HUDEP-2 (cell line): ENCODE results near the gene SPOUT1.
A peak's percentile ranks its signal among the peaks of the same experiment; 100 is the strongest.
"Not testable (repeated sequence)": the region's sequence is repeated elsewhere in the genome, so short reads cannot be mapped to it uniquely, and the experiment has no call there.

Experiments
- DNase-seq, 76 experiments: peaks; one replicate each; lab custom pipeline; 2025; ENCODE audit not compliant: unreplicated experiment in 76 of 76; lab: John Stamatoyannopoulos, UW

The SPOUT1 gene

DNA sequence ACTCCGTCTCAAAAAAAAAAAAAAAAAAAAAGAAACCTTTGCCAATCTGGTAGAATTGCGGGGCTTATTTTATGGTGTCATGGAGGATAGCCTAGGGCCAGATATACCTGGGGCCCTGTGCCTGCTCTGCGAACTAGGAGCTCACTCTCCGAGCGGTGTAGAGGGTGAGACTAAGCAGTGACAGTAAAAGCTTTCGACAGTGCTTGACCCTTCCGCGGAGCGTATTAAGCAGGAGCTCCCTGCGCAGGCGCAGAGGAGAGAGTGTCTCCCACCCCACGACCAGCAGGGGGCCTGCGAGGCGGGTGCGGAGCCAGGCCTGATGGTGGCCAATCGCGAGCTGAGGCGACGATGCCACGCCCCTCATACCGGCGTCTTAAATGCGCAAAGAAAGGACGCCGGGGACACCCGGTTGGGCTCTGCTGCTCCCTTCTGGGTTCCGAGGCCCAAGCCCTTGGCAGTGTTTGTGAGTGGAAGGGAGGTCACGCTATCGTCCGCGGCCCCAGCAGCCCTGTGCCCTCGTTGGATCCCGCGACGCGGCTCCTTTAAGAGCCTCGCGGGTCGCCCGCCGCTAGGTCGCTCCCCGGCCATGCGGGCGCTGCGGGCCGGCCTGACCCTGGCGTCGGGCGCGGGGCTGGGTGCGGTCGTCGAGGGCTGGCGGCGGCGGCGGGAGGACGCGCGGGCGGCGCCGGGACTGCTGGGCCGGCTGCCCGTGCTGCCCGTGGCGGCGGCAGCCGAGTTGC, 11.3 kb downstream of the SPOUT1 start, which contains the start of gene ENDOG:
Gene ENDOG, plus strand, starts transcription at position 402 of the 740 bp plus-strand sequence. Its CDS starts 185 bp downstream, at position 587.
- DNase-seq = peak; percentile 32 to 99 (median 96)

DNA sequence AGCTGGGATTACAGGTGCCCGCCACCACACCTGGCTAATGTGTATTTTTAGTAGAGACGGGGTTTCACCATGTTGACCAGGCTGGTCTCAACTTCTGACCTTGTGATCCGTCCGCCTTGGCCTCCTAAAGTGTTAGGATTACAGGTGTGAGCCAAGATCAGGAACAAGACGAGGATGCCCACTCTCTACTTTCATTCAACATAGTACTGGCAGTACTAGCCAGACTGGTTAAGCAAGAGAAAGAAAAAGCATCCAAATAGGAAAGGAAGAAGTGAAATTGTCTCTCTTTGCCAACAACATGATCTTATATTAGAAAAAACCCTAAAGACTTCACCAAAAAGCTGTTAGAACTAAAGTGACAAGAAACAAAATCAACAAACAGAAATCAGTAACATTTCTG, 18.7 kb downstream of the SPOUT1 start:
- DNase-seq = no peak

DNA sequence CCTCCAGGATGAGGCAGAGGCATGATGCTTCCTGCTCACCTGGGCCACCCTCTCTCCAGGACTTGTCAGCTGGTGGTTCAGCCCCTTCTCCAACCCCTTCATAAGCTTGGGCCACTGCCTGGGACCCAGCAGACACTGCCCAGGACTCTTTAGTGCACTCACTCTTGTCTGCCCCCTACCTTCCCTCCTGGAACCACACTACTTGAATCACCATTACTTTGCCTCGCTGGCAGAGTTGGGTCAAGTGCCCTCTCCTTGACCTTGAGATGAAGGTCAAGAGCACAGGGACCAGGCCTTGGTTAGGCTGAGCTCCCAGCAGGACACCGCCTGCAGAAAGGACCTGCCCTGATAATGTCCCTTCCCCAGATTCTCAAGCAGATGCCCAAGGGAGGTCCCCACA, 19.8 kb downstream of the SPOUT1 start:
- DNase-seq = no peak

DNA sequence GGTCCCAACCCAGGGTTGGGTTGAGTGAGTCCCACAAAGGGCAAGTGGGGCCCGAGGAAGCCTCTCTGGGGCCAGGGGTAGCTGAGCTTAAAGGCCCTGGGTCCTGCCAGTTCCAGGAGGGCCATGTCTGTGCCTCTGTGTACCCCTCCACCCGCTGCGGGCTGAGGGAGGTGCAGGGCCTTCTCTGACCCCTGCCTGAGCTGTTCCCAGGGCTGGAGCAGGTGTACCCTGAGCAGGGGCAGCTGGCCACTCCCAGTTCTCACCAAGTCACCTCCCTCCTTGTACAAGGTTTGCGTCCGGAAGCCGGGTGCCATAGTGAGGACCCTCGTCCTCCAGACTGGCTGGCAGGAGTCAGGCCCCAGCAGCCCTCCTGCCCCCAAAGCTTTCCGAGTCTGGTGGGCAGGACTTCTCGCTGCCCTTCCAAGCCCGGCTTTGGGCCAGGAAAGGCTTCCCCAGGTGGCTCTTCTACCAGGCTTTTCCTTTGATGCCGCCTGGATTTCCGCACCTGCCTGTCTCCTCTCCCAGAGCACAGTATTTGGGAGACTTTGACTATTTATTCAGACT, 20.5 kb downstream of the SPOUT1 start:
- DNase-seq = no peak

DNA sequence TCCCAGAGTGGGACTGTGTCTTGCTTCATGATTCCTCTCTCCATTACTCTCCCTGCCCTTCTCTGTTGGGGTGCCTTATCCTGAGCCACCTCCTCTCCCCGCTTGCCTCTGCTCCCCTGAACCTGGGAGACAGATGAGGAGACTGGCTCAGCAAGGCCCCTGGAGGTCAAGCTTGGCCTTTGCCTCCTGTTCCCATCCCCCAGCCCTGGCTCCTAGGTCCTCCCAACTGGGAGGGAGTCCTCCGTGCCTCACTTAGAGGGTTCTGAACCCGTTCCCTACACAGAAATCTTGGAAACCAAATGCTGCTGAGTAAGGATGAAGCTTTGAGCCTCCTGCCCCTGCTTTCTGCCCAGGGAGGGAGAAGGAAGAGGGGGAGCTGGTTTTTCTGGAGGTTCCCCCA, 21.1 kb downstream of the SPOUT1 start:
- no peak for DNase-seq

DNA sequence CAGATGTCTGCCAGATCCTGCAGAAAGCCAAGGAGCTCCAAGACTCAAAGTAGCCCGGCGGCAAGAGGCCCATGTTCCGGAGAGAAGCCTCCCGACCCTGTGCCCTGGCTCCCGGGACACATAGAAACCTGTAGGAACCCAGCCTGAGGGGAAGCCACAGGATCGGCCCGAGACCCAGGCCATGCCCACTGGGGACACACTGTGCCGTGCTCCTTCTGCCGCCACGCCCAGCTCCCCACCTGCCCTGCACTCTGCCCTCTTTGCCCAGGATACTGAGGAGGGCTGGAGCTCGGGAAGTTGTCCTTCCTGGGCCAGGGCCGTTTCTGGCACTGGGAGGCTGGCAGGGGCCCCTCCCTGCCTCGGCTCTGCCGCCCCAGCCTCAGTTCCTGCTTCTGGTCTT, 21.8 kb downstream of the SPOUT1 start:
- DNase-seq = no peak

DNA sequence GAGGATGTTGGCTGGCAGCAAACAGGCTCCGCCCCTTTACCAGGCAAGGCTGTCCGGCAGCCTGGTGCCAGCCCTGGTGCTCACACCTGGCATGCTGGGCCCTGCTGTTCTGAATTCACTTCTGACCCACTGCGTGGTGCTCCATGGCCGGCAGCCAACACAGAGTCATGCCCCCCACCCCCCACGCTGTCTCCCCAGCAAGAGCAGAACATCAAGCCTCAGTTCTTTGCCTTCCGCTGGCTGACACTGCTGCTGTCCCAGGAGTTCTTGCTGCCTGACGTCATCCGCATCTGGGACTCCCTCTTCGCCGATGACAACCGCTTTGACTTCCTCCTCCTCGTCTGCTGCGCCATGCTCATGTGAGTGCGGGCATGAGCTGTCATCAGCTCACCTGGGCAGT, 23.9 kb downstream of the SPOUT1 start:
- no peak for DNase-seq

DNA sequence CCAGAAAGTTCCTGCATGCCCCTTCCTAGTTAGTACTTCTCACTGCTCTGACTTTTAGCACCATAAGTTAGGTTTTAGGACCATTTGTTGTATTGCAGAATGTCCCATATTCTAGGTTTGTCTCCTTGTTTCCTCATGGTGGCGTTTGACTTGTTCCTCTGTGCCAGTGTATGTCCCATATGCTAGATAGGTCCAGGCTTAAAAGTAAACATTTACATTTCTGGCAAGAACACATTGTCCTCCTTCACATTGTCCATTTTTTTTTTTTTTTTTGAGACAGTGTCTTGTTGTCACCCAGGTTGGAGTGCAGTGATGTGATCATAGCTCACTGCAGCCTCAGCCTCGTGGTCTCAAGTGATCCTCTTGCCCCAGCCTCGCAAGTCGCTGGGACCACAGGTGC, 27.1 kb downstream of the SPOUT1 start:
- DNase-seq = no peak

DNA sequence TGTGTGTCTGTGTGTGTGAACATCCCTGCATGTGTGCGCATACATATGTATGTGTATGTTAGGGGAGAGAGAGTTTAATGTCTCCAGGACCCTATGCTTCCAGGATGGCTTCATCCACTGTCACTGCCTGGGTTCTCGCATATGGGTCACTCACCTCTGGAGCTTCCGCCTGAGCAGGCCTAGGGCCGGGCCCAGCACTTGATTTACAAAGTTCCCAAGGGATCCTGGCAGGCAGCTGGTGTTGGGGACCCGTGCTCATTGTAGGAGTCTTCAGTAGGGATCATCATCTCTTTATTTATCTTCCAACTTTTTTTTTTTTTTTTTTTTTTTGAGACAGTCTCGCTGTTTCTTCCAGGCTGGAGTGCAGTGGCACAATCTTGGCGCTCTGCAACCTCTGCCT, 29.5 kb downstream of the SPOUT1 start:
- DNase-seq = no peak

DNA sequence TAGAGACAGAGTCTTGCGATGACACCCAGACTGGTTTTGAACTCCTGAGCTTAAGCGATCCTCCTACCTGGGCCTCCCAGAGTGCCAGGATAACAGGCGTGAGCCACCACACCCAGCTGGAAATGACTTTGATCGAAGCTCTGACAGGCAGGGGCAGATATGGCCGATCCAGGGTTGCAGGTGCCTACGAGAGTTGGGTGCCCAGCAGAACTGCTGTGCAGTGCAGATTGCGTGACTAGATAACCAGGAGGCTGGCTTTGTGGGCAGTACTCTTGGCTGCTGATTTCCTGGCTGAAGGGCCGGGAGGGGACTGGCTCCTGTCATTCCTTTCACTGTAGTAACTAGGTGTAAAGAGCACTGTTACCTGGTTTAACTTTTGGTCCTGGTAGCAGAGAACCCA, 30.7 kb downstream of the SPOUT1 start:
- peak in 19 of 76 experiments; percentile 2 to 32 (median 18) for DNase-seq

DNA sequence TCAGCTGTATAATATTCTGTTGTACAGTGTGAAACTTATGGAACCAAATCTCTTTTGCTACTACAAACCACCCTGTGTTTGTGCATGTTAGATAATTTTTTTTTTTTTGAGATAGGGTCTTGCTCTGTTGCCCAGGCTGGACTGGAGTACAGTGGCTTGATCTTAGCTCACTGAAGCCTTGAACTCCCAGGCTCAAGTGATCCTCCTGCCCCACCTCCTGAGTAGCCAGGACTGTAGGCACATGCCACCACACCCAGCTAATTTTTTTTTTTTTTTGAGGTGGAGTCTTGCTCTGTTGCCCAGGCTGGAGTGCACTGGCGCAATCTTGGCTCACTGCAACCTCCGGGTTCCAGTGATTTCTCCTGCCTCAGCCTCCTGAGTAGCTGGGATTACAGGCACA, 34.6 kb downstream of the SPOUT1 start:
- not testable (repeated sequence) for DNase-seq

DNA sequence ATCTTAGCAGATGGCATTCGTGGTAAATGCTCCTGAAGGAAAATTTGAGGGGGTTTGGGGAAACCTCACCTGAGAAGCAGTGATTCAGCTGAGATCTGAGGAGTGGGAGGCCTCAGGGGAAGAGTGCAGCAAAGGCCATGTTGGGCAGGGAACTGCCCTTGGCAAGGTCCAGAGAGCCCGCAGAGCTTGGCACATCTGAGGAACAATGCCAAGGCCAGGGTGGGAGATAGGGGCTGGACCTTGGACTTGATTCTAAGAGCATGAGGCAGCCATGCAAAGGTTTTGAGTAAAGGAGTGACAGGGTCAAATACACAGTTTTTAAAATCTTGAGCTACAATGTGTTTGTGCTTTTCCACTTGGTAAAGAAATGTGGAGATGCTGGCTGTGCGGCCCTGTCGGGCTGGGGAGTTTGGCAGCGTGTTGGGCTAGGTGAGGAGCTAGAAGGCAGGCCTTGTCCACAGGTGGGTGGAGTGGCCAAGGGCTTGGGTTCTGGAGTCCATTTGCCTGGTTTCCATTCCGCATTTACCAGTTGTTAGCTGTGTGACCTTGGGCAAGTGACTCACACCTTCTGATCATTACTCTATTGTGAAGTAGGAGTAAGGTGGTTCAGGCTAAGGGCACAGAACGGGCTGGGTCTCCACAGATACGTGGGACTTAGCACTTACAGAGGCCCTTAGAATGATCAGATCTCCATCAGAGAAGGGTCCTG, 36.5 kb downstream of the SPOUT1 start:
- DNase-seq = no peak

DNA sequence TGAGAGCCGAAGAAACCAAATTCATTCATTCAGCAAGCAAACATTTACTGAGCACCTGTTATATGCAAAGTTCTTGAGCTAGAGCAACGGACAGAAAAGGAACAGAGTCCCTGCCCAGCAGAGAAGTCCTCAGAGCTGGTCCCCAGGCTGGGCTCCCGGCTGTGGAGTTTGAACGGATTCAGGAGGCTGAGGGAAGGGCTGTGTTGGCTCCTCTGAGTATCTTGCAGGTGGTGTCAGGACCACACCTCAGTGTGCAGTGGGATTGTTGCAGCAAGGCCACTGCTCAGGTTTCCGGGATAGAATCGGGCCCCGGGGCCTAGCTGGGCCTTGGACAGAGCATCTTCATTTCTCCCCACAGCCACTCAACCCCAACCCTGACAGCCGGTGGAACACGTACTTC, 37.5 kb downstream of the SPOUT1 start:
- no peak for DNase-seq

DNA sequence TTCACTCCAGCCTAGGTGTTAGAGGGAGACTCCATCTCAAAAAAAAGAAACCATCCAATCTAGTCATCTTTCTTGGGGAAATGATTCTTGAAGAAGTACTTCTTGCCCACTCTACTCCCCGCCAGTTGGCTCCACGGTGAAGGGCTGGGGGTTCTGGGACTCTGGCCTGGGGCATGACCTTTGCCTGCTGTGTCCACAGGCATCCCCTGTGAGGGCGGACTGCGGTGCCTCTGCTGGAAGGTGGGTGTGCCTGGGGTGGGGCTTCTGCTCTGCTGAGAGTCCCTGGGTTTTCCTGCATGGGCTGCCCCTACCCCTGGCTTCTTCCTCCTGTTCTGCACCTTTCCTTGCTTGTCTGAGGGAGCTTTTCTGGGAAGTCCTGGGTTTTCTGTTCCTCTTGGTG, 39.1 kb downstream of the SPOUT1 start:
- no peak for DNase-seq

DNA sequence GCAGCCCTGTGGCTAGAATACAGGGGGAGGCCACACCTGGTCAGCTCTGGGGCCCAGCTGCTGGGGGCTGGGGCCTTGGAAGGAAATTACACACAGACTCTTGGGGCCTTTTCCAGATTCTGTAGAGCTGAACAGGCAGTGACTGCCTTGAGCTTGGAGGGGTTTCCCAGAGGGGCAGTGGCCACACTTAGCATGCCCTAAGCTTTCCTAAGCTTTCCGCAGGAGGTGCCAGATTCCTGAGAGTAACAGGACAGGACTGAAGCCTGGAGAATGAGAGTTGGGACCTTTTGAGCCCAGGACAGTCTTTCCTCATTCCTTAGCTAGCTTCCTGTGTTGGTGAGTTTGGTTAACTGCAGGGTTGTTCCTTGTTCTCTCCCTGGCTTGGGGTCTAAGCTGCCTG, 41.1 kb downstream of the SPOUT1 start:
- DNase-seq = no peak

DNA sequence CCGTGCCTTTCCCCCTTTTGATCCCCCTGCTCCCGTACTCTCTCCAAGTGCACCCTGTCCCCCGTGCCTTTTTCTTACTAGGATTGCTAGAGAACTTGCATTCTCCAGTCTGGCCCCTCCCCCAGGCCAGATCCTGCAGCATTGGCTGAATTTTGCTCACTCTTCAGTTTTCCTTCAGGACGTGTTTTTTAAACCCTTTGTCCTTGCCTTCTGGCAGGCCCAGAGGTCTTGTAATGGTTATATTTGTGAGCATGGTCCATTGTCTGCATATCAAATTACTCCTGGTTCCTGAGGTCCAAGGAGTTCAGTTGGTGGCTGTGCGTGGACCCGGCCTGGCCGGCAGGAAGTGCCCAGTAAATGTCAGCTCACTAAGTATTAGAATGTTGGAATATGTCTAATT, 41.9 kb downstream of the SPOUT1 start:
- peak in 2 of 76 experiments; percentile 7 to 11 for DNase-seq

DNA sequence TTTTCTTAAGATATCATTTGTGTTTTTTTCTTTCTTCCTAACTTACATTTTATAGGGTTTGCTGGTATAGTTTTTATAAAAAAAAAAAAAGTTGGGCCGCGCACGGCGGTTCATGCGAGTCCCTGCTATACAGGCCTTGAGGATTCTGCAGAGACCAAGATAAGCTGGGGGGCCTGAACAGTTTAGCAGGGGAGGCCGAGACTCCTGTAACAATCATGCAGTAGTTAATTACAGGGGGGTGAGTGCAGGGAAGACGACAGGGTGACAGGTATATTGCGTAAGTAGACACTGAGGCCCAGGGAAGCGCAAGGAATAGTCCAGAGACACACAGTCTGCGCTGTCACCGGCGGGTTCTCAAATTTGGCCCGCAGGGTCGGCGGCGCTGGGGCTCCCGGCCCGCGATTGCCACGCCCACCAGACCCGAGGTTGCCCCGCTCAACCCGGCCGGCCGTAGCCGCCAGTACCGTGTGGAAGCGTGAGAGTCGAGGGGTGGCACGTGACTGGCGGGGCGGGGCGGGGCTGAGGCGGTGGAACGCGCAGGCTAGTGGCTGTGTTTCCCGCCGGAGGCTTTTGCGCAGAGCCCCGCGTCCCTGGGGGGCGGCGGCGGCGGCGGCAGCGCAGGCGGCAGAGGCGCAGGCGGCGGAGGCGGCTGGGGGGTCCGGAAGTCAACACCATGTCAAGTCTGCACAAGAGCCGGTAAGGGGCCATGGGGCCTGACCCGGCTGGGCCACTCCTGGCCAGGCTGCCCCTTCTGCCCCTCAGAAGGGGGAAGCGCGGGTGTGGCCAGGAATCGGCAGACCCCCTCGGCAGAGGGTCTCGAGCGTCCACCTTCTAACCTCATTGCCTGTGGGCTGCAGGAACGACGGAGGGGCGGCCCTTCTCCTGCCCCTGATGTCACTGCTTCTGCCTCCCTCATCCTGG, 42.7 kb downstream of the SPOUT1 start, which contains the start of gene TBC1D13:
Gene TBC1D13, plus strand, starts transcription at position 573 of the 921 bp plus-strand sequence. Its CDS starts 101 bp downstream, at position 674.
- DNase-seq = peak in 71 of 76 experiments; percentile 22 to 89 (median 77)

DNA sequence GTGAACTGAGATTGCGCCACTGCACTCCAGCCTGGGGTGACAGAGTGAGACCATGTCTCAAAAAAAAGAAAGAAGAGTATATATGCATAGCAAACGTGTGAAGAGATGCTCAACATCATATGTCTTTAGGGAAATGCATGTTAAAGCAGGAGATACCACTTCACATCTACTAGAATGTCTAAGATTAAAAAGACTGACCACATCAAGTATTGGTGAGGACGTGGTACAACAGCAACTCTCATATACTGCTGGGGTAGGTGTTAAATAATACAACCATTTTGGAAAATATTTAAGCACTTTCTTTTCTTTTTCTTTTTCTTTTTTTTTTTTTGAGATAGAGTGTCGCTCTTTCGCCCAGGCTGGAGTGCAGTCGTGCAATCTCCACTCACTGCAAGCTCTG, 44.2 kb downstream of the SPOUT1 start:
- DNase-seq = no peak

DNA sequence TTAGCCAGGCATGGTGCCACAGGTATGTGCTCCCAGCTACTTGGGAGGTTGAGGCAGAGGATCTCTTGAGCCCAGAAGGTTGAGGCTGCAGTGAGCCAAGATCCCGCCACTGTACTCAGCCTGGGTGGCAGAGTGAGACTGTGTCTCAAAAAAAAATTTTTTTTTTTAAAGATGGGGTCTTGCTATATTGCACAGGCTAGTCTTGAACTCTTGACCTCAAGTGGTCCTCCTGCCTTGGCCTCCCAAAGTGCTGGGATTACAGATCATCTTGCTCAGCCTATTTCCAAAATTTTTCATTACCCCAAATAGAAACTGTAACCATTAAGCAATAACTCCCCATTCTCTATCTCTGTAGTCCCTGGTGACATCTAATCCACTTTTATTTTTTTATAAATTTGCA, 46.9 kb downstream of the SPOUT1 start:
- DNase-seq = no peak

DNA sequence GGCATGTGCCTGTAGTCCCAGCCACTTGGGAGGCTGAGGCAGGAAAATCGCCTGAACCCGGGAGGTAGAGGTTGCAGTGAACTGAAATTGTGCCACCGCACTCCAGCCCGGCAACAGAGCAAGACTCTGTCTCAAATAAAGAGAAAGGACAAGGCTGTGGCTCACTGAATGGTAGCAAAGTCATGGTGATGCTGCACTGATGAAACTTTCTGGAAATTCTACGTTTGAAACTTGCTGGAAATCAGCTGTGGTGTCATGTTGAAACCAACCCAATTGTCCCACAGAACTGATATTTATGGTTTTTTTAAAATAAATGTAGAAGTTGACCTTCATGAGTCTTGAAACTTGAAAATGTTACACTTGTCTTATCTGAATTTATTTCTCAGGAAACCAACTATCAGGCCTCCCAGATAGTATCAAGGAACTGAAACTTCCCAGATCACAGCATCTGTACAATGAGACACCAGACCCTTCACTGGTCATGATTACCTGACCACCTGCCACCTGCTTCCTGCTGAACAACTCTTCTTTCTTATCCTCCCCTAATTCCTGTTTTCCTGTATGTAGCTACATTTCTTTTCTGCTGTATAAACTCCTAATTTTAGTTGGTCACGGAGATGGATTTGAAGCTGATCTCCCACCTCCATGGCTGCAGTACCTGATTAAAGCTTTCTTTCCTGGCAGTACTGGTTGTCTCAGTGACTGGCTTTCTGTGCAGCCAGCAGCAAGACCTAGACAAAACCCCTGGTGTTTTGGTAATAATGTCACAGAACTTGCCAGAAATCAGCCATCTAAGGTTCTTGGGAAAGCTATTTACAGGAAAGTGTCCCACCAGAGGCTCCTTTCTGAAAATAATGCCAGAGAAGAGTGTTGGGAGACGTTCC, 48.2 kb downstream of the SPOUT1 start:
- no peak for DNase-seq
